Activated CD8-positive, alpha-beta T cell treated with anti-CD3 and anti-CD28 coated beads for 36 hours (primary cell): ENCODE results near the gene SAMD4B. TPM values are rescaled to one million over a fixed set of nuclear protein-coding genes. Genes with fewer than 3 reads are reported as not detected.
"Not testable (repeated sequence)": the region's sequence is repeated elsewhere in the genome, so short reads cannot be mapped to it uniquely, and the experiment has no call there.

Experiments used
- ATAC-seq: fragments of 200-7000 bp; cut with Tn5 transposase; one replicate; pipeline ENCODE4 v1.10.0; 2021; ENCODE audit warnings: mild to moderate bottlenecking, moderate library complexity
- CTCF ChIA-PET: fragments of 350-600 bp; sonication (Branson Sonifier 250); formaldehyde crosslinking; loops from one replicate; lab custom pipeline; 2021; ENCODE audit warnings: antibody characterized with exemption; lab: Charles Lee
- POLR2A ChIA-PET: fragments of 350-600 bp; sonication (Branson Sonifier 250); formaldehyde crosslinking; loops from one replicate; lab custom pipeline; 2021; ENCODE audit warnings: antibody characterized with exemption; lab: Charles Lee
- DNase-seq: peaks from one replicate; pipeline ENCODE4 v3.0.0-alpha.2; 2020
- H3K27ac Mint-ChIP-seq: one replicate; pipeline ENCODE4 v1.8.0; 2021; ENCODE audit warnings: mild to moderate bottlenecking, mixed read lengths
- H3K27me3 Mint-ChIP-seq: one replicate; pipeline ENCODE4 v1.8.0; 2021; ENCODE audit warnings: mixed read lengths
- H3K36me3 Mint-ChIP-seq: one replicate; pipeline ENCODE4 v1.8.0; 2021; ENCODE audit warnings: low read depth, mixed read lengths
- H3K4me1 Mint-ChIP-seq: one replicate; pipeline ENCODE4 v1.8.0; 2021; ENCODE audit warnings: low read depth, mixed read lengths
- H3K4me3 Mint-ChIP-seq: one replicate; pipeline ENCODE4 v1.8.0; 2021; ENCODE audit warnings: mild to moderate bottlenecking, moderate library complexity, mixed read lengths
- H3K9me3 Mint-ChIP-seq: one replicate; pipeline ENCODE4 v1.8.0; 2021; ENCODE audit warnings: mixed read lengths
- intact Hi-C: fragments of 100-400 bp; cut with micrococcal nuclease; formaldehyde crosslinking; loops from one replicate; pipeline ENCODE4 v1.10.0; 2022
- total RNA-seq, 2 experiments: library from RNA; stranded (reverse); gene quantifications; one replicate each; pipeline ENCODE4 v1.2.3, GENCODE V29; 2021
- TF ChIP-seq, protein P1 (sequence below): fragments of 200-600 bp; IDR thresholded peaks from one replicate; pipeline ENCODE4 v1.8.0; 2022; ENCODE audit warnings: antibody characterized with exemption, mild to moderate bottlenecking

Gene SAMD4B
- total RNA-seq, 2 experiments from 2014 or later, result 35.5 to 37.1 TPM

DNA sequence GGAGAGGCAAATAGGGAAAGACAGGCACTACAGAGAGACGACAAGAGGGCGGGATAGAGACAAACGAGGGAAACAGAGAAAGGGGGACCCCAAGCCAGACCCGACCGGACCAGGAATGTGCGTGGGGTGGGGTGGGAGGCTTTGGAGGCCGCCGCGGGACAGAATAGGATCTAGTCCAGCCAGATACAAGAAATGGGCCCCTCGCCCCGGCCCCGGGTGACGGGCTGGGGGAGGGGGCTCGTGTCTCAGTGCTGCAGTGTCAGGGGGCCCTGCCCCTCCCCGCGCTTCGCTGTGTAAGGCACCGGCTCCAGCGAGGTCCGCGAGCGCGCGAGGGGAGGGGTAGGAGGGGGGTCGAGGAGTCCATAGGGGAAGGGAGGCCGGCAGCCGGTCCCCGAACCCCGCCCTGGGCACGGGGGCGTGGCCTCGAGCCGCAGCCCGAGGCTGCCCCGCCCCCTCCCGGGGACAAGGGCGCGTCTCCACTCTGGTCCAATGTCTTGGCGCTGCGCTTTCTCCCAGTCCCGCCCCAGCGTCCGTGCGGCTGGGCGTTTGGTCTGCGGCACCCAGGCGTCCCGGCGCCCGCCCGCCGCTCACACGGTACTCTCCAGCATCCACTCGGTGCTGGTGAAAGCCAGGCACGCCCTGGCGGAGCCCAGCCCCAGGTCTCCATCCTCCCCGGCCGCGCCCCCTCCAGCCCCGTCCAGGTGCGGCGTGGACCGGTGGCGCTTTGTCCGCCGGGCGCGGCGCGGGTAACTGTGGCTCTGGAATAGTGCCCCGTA is 35.0 kb upstream of the SAMD4B start:
- H3K4me3 Mint-ChIP-seq, result no peak overlapping the region
- H3K4me1 Mint-ChIP-seq, result peaks cover 9% of the 10 kb centered on the region
- no peaks in the 10 kb centered on the region for H3K27me3 Mint-ChIP-seq
- H3K36me3 Mint-ChIP-seq, result peaks cover 11% of the 10 kb centered on the region
- TF ChIP-seq, protein P1, sequence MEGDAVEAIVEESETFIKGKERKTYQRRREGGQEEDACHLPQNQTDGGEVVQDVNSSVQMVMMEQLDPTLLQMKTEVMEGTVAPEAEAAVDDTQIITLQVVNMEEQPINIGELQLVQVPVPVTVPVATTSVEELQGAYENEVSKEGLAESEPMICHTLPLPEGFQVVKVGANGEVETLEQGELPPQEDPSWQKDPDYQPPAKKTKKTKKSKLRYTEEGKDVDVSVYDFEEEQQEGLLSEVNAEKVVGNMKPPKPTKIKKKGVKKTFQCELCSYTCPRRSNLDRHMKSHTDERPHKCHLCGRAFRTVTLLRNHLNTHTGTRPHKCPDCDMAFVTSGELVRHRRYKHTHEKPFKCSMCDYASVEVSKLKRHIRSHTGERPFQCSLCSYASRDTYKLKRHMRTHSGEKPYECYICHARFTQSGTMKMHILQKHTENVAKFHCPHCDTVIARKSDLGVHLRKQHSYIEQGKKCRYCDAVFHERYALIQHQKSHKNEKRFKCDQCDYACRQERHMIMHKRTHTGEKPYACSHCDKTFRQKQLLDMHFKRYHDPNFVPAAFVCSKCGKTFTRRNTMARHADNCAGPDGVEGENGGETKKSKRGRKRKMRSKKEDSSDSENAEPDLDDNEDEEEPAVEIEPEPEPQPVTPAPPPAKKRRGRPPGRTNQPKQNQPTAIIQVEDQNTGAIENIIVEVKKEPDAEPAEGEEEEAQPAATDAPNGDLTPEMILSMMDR, result no peak
- H3K9me3 Mint-ChIP-seq, result no peaks in the 10 kb centered on the region
- no peak overlapping the region for H3K27ac Mint-ChIP-seq
- ChIA-PET POLR2A (no interaction called here), CTCF (no interaction called here)
- DNase-seq (no peak), ATAC-seq (no peak)
- intact Hi-C loops, result no loop called here

GRCh38 chr19:39307822-39308530 is 34.2 kb upstream of the SAMD4B start:
- POLR2A ChIA-PET, result no interaction called here
- Mint-ChIP-seq H3K36me3 (peaks cover 14% of the 10 kb centered on the region), H3K9me3 (no peaks in the 10 kb centered on the region)

GRCh38 chr19:39308531-39309304 is 33.5 kb upstream of the SAMD4B start:
- Mint-ChIP-seq H3K9me3 (no peaks in the 10 kb centered on the region), H3K27me3 (no peaks in the 10 kb centered on the region), H3K27ac (no peak overlapping the region), H3K4me3 (no peak overlapping the region), H3K4me1 (peaks cover 9% of the 10 kb centered on the region), H3K36me3 (peaks cover 18% of the 10 kb centered on the region)
- no peak for DNase-seq
- intact Hi-C loops, result no loop called here
- ChIA-PET CTCF (interaction anchor here (1.1 kb wide), 1 partner anchor 19 kb away, joined by 4 read pairs; no protein-coding TSS in a partner anchor), POLR2A (interaction anchor here (0.9 kb wide), 1 partner anchor 40 kb away, joined by 3 read pairs; no protein-coding TSS in a partner anchor)
- no peak for ATAC-seq
- TF ChIP-seq, protein P1, result no peak

More at GRCh38 chr19:39307822-39308530, 34.2 kb upstream of the SAMD4B start:
- CTCF ChIA-PET, result interaction anchor here (1.1 kb wide), 1 partner anchor 20 kb away, joined by 4 read pairs; no protein-coding TSS in a partner anchor
- Mint-ChIP-seq H3K4me3 (no peak overlapping the region), H3K27ac (no peak overlapping the region), H3K4me1 (peaks cover 9% of the 10 kb centered on the region), H3K27me3 (no peaks in the 10 kb centered on the region)
- DNase-seq, result no peak
- intact Hi-C loops, result no loop called here
- TF ChIP-seq, protein P1, result no peak
- no peak for ATAC-seq

DNA sequence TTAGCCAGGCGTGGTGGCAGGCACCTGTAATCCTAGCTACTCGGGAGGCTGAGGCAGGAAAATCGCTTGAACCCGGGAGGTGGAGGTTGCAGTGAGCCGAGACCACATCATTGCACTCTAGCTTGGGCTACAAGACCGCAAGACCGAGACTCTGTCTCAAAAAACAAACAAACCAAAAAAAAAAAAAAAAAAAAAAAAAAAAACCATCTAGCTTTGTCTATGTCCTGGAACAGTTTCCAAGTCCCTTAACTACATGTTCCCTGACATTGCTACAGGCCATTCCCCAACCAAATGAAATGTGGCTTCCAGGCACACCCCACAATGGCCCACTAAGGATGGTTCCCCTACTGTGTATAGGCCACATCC is 32.9 kb upstream of the SAMD4B start:
- not testable (repeated sequence) for ATAC-seq

More for the DNA sequence above, 32.9 kb upstream of the SAMD4B start:
- H3K9me3 Mint-ChIP-seq, H3K4me3 Mint-ChIP-seq, H3K4me1 Mint-ChIP-seq, DNase-seq, H3K27me3 Mint-ChIP-seq, H3K27ac Mint-ChIP-seq, intact Hi-C loops: not testable (repeated sequence)
- ChIA-PET CTCF (interaction anchor here (1.1 kb wide), 1 partner anchor 19 kb away, joined by 4 read pairs; no protein-coding TSS in a partner anchor), POLR2A (interaction anchor here (0.9 kb wide), 1 partner anchor 39 kb away, joined by 3 read pairs; no protein-coding TSS in a partner anchor)
- H3K36me3 Mint-ChIP-seq, result peaks cover 20% of the 10 kb centered on the region
